Hematopoietic multipotent progenitor cell treated with erythropoietin and hydrocortisone succinate and interleukin-3 and kit ligand, for 4 days (in vitro differentiated cells): ENCODE results near the gene VEGFA.

Source experiments
- DNase-seq: peaks from one replicate; pipeline ENCODE4 v3.0.0-alpha.2; 2015

The VEGFA gene

DNA sequence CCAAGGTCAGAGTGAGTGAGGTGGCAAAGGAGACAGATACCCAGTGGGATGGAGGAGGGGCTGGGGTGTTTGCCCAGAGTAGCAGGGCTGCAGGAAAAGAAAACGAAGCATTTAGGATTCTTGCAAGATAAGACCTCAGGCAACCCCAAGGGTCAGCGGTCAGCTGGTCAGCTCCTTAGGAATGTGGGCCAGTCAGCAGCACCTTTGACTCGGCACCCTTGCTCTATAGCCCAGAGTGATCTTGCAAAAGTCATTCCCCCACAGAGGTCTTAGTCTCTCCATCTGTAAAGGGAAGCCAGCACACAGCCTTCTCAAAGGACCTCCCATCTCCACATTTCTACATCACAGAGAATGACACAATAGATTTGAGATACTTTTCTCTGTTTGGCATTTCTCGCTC lies 56.7 kb downstream of the VEGFA start:
- DNase-seq: no peak

DNA sequence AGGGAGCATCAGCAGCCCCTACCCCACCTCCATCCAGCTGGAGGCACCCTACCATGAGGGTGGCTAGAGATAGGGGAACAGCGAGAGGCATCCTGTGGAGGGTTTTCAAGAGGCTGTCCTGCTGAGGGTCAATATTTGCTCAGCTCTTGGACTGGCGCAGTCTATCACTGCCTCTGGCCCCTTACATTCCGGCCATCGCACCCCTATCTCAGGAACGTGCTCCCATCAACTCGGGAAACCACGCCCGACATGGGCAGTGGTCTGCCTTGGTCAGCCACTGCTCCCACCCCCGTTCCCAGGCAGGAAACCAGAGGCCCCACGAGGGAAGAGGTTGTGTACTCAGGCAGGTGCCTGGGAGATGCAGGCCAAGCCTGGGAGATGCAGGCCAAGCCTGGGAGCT lies 57.9 kb downstream of the VEGFA start:
- no peak for DNase-seq

DNA sequence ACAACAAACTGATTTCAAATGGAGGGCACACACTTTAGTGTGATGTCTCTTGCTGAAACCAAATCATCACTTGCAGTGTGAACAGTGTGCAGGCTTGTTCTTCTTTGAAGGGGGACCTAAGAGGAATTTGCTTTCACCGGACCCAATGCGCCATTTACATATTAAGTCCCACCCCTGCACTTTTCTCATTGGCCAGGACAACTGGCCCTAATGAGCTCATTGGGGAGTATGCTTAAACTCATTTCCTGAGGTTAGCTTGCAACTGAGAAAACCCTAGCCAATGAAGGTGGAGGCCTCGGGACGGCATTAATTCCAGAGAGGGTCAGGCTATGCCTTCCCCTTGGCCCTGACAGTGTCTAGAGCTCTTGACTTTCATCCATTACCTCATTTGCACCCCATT lies 58.7 kb downstream of the VEGFA start:
- peak; percentile 63 for DNase-seq

DNA sequence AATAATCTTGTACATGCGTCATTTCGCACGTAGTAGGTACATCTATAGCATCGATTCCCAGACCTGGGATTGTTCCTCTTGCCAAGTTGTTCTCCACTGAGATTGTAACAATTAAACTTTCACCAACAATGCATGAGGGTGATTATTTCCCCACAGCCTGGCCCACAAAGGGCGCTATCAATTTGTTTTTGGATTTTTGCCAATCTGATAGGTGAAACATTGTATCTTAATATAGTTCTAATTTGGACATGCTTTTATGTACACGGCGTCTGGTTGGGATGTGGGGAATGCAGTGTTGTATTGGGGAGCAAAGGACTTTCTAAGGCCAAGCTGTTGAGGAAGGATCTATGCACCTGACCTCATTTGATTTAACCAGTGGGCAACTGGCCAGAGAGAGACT lies 59.5 kb downstream of the VEGFA start:
- peak; percentile 47 for DNase-seq

DNA sequence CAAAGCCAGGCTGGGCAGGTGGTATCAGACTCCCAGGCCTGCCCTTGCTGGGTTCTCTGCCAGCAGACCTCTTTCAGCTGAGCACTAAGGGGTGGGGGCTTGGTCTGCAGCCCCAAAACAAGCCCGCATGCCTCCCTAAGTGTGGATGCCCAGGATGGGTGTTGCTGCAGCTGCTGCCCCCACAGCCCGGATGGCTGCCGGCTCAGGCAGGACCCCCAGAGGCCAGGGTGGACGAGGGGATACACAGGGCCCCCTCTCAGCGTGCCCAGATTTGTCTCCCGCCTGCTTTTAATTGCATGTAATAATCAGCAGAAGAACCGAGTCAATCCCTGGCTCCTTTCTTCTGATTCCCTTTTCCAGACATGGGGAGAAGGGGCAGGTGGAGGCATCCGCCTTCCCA lies 60.8 kb downstream of the VEGFA start:
- no peak for DNase-seq

DNA sequence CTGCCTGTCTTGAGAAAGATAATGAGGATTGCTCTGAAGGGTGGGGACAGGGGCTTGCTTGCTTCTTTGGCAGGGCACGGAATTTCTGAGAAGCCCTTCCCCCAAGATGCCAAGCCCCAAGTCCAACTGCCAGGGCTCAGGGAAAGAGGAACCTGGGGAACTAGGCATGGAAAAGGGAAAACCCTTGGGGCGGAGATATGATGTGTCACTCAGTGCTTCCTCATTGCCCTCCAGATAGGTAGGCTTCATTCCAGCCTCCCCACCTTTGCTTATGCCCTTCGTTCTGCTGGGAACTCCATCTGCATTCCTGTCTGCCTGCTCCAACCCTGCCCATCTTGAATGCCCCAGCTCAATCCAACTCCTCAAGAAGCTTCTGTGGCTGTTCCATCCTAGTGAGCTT lies 61.2 kb downstream of the VEGFA start:
- no peak for DNase-seq

DNA sequence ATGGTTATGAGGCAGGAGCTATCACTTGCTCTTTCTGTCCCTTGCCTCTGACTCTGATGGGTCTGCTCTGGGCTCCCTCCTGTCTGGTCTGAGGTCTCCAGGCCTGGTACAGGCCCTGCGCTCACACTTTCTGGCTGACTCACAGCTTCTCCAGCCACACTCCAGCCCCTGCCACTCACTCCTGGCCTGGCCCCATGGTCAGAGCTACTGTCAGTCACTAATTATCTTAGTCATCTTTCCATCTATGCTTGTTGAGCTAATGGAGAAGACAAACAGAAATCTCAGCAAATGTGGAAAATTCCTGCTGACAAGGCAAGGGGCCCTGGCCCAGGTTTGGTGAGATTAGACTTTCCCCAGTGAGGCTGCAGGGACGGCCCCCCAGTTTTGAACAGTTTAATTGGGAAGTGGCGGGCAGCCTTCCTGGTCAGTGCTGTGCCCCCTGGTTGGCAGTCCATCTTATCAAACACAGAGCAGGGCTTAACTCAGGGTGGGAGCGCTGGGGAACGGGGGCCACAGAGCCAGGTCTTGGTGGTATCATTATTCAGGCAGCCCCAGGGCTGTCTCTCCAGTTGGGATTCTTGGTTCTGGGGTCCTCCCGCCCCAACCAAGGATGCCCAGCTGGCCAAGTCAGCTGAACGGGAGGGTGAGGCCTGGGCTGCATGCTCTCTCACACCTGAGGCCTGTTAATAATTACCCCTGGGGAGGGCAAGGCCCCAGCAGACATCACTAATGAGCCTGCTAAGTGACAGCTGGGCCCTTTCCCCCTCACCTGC lies 63.4 kb downstream of the VEGFA start:
- no peak for DNase-seq

DNA sequence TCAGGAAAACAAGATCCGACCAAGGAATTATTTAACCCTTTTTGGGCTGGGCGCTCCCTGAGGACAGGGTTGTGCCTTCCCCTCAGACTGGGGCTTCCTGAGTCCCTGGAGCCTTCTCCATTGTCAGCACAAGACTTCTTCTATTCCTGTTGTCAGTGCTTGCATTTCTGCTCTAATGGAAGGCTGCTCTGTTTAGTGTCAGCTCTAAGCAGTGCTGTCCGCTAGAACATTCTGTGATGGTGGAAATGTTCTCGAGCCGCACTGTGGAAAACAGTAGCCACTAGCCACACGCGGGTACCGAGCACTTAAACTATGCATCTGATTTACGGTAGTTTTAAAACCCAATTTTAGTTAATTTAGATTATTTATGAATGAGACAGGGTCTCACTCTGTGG lies 64.0 kb downstream of the VEGFA start:
- no peak for DNase-seq

DNA sequence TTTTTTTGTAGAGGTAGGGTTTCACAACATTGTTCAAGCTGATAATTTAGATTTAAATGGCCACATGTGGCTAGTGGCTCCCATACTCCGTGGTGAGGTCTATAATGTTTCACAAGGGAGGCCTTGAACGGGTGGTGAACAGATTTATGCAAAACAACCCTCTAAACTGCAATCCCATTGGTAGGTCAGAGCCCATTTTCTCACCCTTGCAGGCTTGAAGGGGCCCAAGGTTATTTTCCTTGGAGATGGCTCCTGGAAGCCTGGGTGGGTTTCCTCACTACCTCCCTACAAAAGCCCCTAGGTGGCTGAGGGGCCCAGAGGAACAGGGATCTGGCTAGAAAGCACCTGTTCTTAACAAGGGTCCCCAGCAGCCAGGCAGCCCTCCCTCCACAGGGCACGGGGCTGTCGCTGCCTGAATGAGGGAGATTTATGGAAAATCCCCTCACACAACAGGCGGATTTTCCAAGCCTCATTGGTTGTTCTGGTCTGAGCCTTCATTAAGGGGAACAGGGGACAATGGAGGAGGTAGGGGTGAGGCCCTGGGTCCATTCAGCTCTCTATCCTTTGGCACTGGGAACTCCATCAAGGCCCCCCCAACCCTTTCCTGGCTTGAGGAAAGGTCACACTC lies 64.6 kb downstream of the VEGFA start:
- DNase-seq: peak; percentile 25

DNA sequence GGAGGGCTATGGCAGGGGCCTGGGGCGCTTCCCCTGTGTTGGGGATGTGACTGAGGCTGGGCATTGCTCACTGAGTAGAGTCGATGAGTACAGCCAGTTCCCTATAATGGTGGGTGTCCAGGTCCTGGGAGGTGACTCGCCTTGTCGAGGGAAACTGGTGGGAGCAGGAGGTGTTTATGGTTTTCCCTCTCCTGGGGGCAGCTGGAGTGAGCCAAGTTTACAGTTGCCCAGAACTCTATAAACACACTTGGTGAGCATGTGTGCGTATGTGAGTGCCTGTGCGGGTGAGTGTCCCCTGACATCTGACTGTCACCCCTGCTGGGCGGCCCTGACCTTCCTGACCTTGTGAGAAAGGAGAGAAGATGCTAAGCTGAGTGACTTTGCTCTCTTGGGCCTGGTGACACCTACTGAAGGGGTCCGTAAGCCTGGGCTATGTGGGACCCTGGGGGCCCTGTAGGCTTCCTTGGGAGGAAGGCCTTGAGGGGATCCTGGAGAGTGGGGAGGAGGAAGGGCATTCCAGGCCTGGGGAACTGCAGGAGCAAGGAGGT lies 65.9 kb downstream of the VEGFA start:
- DNase-seq: no peak
